WERI-Rb-1 (cell line): ENCODE measurements around the gene CYBA.

ENCODE experiments used
- DNase-seq: peaks from one replicate; pipeline ENCODE4 v3.0.0-alpha.2; 2020
- H3K27ac ChIP-seq: fragments of 250-450 bp; sonication (Bioruptor Pico); 2 replicates; pipeline ENCODE4 v1.5.1; 2020; ENCODE audit warnings: mild to moderate bottlenecking, moderate library complexity
- H3K27me3 ChIP-seq: fragments of 250-450 bp; sonication (Bioruptor Pico); 2 replicates; pipeline ENCODE4 v1.5.1; 2021; ENCODE audit warnings: mild to moderate bottlenecking, low read depth, moderate library complexity; ENCODE audit not compliant: insufficient read depth, severe bottlenecking
- H3K36me3 ChIP-seq: fragments of 250-450 bp; sonication (Bioruptor Pico); 2 replicates; pipeline ENCODE4 v1.5.1; 2020; ENCODE audit warnings: mild to moderate bottlenecking, moderate library complexity
- H3K4me3 ChIP-seq: 2 replicates; pipeline ENCODE4 v1.5.1; 2011; ENCODE audit warnings: low read depth, mild to moderate bottlenecking, control low read depth, low read length
- H3K9me3 ChIP-seq: fragments of 250-450 bp; sonication (Bioruptor Pico); 2 replicates; pipeline ENCODE4 v1.5.1; 2021; ENCODE audit warnings: mild to moderate bottlenecking, moderate library complexity; ENCODE audit not compliant: severe bottlenecking
- CTCF ChIP-seq: IDR thresholded peaks from 2 replicates; pipeline ENCODE4 v1.5.1; 2011; ENCODE audit warnings: low read depth, mild to moderate bottlenecking, control low read depth, inconsistent platforms, low read length

The CYBA gene

GRCh38 chr16:88627531-88628411, 23.1 kb downstream of the CYBA start:
- H3K9me3 ChIP-seq = no peaks in the 10 kb centered on the region
- DNase-seq = no peak
- no peak overlapping the region for H3K4me3 ChIP-seq
- H3K27ac ChIP-seq = peak overlapping the region; percentile 39; the same call in 1 of the 2 replicates
- H3K27me3 ChIP-seq = no peaks in the 10 kb centered on the region
- peaks cover 6% of the 10 kb centered on the region for H3K36me3 ChIP-seq
- no peak for TF ChIP-seq CTCF

GRCh38 chr16:88626646-88627045, 24.2 kb downstream of the CYBA start:
- Histone ChIP-seq H3K27me3 (no peaks in the 10 kb centered on the region), H3K36me3 (peaks cover 6% of the 10 kb centered on the region), H3K4me3 (no peak overlapping the region), H3K9me3 (no peaks in the 10 kb centered on the region), H3K27ac (no peak overlapping the region)
- no peak for DNase-seq
- TF ChIP-seq CTCF = no peak

- no peak overlapping the region for H3K4me3 ChIP-seq
- no peak overlapping the region for H3K27ac ChIP-seq
- H3K27me3 ChIP-seq = no peaks in the 10 kb centered on the region
- no peak for TF ChIP-seq CTCF
- H3K36me3 ChIP-seq = peaks cover 3% of the 10 kb centered on the region
- no peaks in the 10 kb centered on the region for H3K9me3 ChIP-seq
- no peak for DNase-seq
These were observed 25.8 kb downstream of the CYBA start for GRCh38 chr16:88624977-88625576.

GRCh38 chr16:88624481-88624880, 26.4 kb downstream of the CYBA start:
- no peak for DNase-seq

GRCh38 chr16:88623858-88624257, 27.0 kb downstream of the CYBA start:
- no peaks in the 10 kb centered on the region for H3K9me3 ChIP-seq
- peaks cover 3% of the 10 kb centered on the region; the same call in 1 of the 2 replicates for H3K36me3 ChIP-seq
- no peak for DNase-seq
- no peaks in the 10 kb centered on the region for H3K27me3 ChIP-seq
- no peak overlapping the region for H3K4me3 ChIP-seq
- no peak for TF ChIP-seq CTCF
- H3K27ac ChIP-seq = no peak overlapping the region

More at GRCh38 chr16:88624481-88624880, 26.4 kb downstream of the CYBA start:
- Histone ChIP-seq H3K4me3 (no peak overlapping the region), H3K36me3 (peaks cover 3% of the 10 kb centered on the region), H3K27me3 (no peaks in the 10 kb centered on the region), H3K9me3 (no peaks in the 10 kb centered on the region), H3K27ac (no peak overlapping the region)
- TF ChIP-seq CTCF = no peak
